Gastroesophageal sphincter (tissue), 3 donors: ENCODE data around the gene BCAR3.

Source experiments
- POLR2A ChIP-seq, 2 donors: fragments of 450-650 bp; IDR thresholded peaks; one replicate each; pipeline ENCODE4 v1.6.1; 2017; ENCODE audit warnings: antibody characterized with exemption in 2 of 2, mild to moderate bottlenecking in 2 of 2, moderate library complexity in 1 of 2
- TF ChIP-seq, protein P1 (sequence below), 4 experiments: fragments of 200-600 bp in 2 of 4; fragments of 450-650 bp in 2 of 4; sonication (generic) in 1 of 4; IDR thresholded peaks; one replicate each; pipeline ENCODE4 v1.5.1; 2017 to 2019; ENCODE audit warnings: antibody characterized with exemption in 4 of 4, mild to moderate bottlenecking in 2 of 4, moderate library complexity in 2 of 4

DNA sequence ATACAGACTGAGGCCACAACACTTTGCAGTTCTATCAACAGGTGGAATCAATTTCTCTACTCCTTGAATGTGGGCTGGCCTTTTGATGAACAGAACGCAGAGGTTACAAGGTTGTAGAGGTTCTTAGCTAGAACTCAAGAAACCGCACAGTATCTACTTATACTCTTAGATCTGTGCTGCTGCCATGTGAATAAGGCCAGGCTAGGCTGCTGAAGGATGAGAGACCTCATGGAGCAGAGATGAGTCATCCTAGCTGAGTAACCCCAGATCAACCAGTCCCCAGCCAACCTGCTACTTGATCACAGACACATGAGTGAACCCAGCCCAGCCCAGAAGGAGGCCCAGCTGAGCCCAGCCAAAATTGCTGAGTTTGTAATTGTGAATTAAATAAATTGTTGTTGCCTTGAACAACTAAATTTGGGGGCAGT, 35.3 kb upstream of the BCAR3 start:
- TF ChIP-seq, protein P1, sequence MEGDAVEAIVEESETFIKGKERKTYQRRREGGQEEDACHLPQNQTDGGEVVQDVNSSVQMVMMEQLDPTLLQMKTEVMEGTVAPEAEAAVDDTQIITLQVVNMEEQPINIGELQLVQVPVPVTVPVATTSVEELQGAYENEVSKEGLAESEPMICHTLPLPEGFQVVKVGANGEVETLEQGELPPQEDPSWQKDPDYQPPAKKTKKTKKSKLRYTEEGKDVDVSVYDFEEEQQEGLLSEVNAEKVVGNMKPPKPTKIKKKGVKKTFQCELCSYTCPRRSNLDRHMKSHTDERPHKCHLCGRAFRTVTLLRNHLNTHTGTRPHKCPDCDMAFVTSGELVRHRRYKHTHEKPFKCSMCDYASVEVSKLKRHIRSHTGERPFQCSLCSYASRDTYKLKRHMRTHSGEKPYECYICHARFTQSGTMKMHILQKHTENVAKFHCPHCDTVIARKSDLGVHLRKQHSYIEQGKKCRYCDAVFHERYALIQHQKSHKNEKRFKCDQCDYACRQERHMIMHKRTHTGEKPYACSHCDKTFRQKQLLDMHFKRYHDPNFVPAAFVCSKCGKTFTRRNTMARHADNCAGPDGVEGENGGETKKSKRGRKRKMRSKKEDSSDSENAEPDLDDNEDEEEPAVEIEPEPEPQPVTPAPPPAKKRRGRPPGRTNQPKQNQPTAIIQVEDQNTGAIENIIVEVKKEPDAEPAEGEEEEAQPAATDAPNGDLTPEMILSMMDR (IDR thresholded peaks at IDR 0.05): no peak
- TF ChIP-seq POLR2A (IDR thresholded peaks at IDR 0.05): no peak
